VCaP (cell line): ENCODE data around the gene TOR1AIP2.
A peak's percentile ranks its signal among the peaks of the same experiment; 100 is the strongest.

Experiments
- H3K27ac ChIP-seq: fragments of 450-650 bp; 2 replicates; pipeline ENCODE4 v1.5.1; 2017
- CTCF ChIP-seq: fragments of 450-650 bp; conservative IDR thresholded peaks from 2 replicates; pipeline ENCODE4 v1.5.1; 2017; ENCODE audit warnings: mild to moderate bottlenecking, moderate library complexity

TOR1AIP2 gene

GRCh38 chr1:179877586-179878265 is at the start of gene TOR1AIP2:
Gene TOR1AIP2, minus strand, starts transcription at chr1:179877803. Its CDS starts 25,138 bp downstream, at chr1:179852665.
- H3K27ac ChIP-seq = peak within 1 kb of the TSS; percentile 66; the same call in 1 of the 2 replicates
- no peak for TF ChIP-seq CTCF

GRCh38 chr1:179926850-179927205 is 49.2 kb upstream of the TOR1AIP2 start:
- no peak overlapping the region for H3K27ac ChIP-seq
- TF ChIP-seq CTCF = no peak

- TF ChIP-seq CTCF = no peak
- H3K27ac ChIP-seq = no peak overlapping the region
Measured at GRCh38 chr1:179925922-179926849, 48.6 kb upstream of the TOR1AIP2 start.

- H3K27ac ChIP-seq = no peak overlapping the region
- TF ChIP-seq CTCF = no peak
Measured at GRCh38 chr1:179925302-179925701, 47.7 kb upstream of the TOR1AIP2 start.

GRCh38 chr1:179924268-179924667 is 46.7 kb upstream of the TOR1AIP2 start:
- H3K27ac ChIP-seq = no peak overlapping the region
- no peak for TF ChIP-seq CTCF

- H3K27ac ChIP-seq = no peak overlapping the region
- TF ChIP-seq CTCF = no peak
Measured at GRCh38 chr1:179923029-179923428, 45.4 kb upstream of the TOR1AIP2 start.
